Measurements from ENCODE around the gene TOMM22.

TOMM22 gene

DNA sequence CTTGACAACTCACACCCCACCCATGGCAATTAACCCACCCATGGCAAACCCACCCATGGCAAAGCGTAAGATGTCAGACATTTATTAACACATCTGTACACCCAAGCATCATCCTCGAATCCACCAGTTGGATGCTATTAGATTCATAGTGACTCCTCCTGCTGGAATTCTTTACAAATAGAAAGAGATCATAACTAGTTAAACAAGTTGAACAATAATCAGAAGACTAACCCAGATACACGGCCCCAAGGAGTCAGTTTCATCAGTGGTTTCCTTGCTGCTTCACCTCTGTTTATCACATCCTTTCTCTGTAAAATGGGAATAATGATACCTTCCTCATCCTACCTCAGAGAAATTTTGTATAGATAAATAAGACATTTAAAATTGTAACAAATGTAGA is 29.1 kb downstream of the TOMM22 start:
- Histone ChIP-seq H3K36me3 (ENCODE audit: control insufficient read depth in 2 of 2, insufficient read depth in 1 of 2, low read length in 2 of 2) (peaks cover 5 to 55% of the 10 kb centered on the region in 2 experiments; a peak in 2 of 3 replicates), H3K4me3 (ENCODE audit: low read depth, low read length) (no peak overlapping the region), H3K4me1 (ENCODE audit: control insufficient read depth, insufficient read depth, low read length) (peaks cover 14% of the 10 kb centered on the region), H3K27ac (ENCODE audit: extremely low read depth, low read depth, low read length) (no peak overlapping the region), H3K9me3 (ENCODE audit: control insufficient read depth, insufficient read depth, low read depth, low read length) (no peaks in the 10 kb centered on the region)
- ChIA-PET CTCF (no interaction called here), POLR2A (no interaction called here)
- TF ChIP-seq ZNF292 (tag by site-specific recombination; IDR thresholded peaks at IDR 0.05; ENCODE audit: borderline replicate concordance, low read depth) = no peak
- TF ChIP-seq ZBTB17 (tag by site-specific recombination; IDR thresholded peaks at IDR 0.05) = no peak
- TF ChIP-seq ZNF391 (tag by site-specific recombination; IDR thresholded peaks at IDR 0.05; ENCODE audit: borderline replicate concordance, low read depth) = no peak
- no peak for TF ChIP-seq ZNF426 (tag by site-specific recombination; IDR thresholded peaks at IDR 0.05)
- TF ChIP-seq, protein P1, sequence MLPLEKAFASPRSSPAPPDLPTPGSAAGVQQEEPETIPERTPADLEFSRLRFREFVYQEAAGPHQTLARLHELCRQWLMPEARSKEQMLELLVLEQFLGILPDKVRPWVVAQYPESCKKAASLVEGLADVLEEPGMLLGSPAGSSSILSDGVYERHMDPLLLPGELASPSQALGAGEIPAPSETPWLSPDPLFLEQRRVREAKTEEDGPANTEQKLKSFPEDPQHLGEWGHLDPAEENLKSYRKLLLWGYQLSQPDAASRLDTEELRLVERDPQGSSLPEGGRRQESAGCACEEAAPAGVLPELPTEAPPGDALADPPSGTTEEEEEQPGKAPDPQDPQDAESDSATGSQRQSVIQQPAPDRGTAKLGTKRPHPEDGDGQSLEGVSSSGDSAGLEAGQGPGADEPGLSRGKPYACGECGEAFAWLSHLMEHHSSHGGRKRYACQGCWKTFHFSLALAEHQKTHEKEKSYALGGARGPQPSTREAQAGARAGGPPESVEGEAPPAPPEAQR (tag by site-specific recombination; IDR thresholded peaks at IDR 0.05) = no peak
- no peak for TF ChIP-seq SCRT2 (tag by site-specific recombination; IDR thresholded peaks at IDR 0.05)
- TF ChIP-seq YY1 (tag by site-specific recombination; IDR thresholded peaks at IDR 0.05) = no peak
- no peak for TF ChIP-seq ZNF19 (tag by site-specific recombination; IDR thresholded peaks at IDR 0.05; ENCODE audit: low read depth)
- TF ChIP-seq KLF9 (tag by site-specific recombination; IDR thresholded peaks at IDR 0.05; ENCODE audit: low read depth) = no peak
- no peak for TF ChIP-seq ZNF830 (tag by site-specific recombination; IDR thresholded peaks at IDR 0.05; ENCODE audit: low read depth)
- TF ChIP-seq KLF17 (tag by site-specific recombination; IDR thresholded peaks at IDR 0.05) = no peak
- no peak for TF ChIP-seq ZNF148 (tag by site-specific recombination; IDR thresholded peaks at IDR 0.05; ENCODE audit: borderline replicate concordance)
- no peak for TF ChIP-seq ZNF624 (tag by site-specific recombination; IDR thresholded peaks at IDR 0.05)
- TF ChIP-seq ZNF660 (tag by site-specific recombination; IDR thresholded peaks at IDR 0.05) = no peak
- TF ChIP-seq ZBTB7A (tag by site-specific recombination; IDR thresholded peaks at IDR 0.05; ENCODE audit: low read depth) = no peak

- Histone ChIP-seq H3K4me1 (ENCODE audit: control insufficient read depth, insufficient read depth, low read length) (peaks cover 8% of the 10 kb centered on the region), H3K27ac (ENCODE audit: extremely low read depth, low read depth, low read length) (no peak overlapping the region), H3K4me3 (ENCODE audit: low read depth, low read length) (no peak overlapping the region), H3K36me3 (ENCODE audit: control insufficient read depth in 2 of 2, insufficient read depth in 1 of 2, low read length in 2 of 2) (peaks cover 5 to 72% of the 10 kb centered on the region in 2 experiments; a peak in 2 of 3 replicates), H3K9me3 (ENCODE audit: control insufficient read depth, insufficient read depth, low read depth, low read length) (no peaks in the 10 kb centered on the region)
- TF ChIP-seq, protein P2, sequence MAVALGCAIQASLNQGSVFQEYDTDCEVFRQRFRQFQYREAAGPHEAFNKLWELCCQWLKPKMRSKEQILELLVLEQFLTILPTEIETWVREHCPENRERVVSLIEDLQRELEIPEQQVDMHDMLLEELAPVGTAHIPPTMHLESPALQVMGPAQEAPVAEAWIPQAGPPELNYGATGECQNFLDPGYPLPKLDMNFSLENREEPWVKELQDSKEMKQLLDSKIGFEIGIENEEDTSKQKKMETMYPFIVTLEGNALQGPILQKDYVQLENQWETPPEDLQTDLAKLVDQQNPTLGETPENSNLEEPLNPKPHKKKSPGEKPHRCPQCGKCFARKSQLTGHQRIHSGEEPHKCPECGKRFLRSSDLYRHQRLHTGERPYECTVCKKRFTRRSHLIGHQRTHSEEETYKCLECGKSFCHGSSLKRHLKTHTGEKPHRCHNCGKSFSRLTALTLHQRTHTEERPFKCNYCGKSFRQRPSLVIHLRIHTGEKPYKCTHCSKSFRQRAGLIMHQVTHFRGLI (tag by site-specific recombination; IDR thresholded peaks at IDR 0.05) = peak; percentile 94
- no peak for TF ChIP-seq ZNF133 (tag by site-specific recombination; IDR thresholded peaks at IDR 0.05)
- CTCF ChIA-PET = interaction anchor here (1.4 kb wide), 1 partner anchor 13 kb away, joined by 3 read pairs; no protein-coding TSS in a partner anchor
- POLR2A ChIA-PET = no interaction called here
Observed at GRCh38 chr22:38712486-38713207, 30.9 kb downstream of the TOMM22 start.

All from HEK293 (cell line).